ENCODE measurements around the gene PAPPA.

The PAPPA gene

GRCh38 chr9:116115761-116116353 lies 37.7 kb upstream of the PAPPA start:
- Histone ChIP-seq H3K4me2 (ENCODE audit: low read length) (no peak overlapping the region), H3K36me3 (replicated peaks; ENCODE audit: low read depth, low read length) (no peaks in the 10 kb centered on the region), H2AFZ (ENCODE audit: low read depth, low read length) (no peak overlapping the region), H3K9ac (ENCODE audit: low read length) (no peak overlapping the region), H4K20me1 (ENCODE audit: insufficient read depth, low read length) (no peaks in the 10 kb centered on the region), H3K79me2 (ENCODE audit: low read length) (no peaks in the 10 kb centered on the region), H3K4me1 (ENCODE audit: low read length) (peaks cover 5% of the 10 kb centered on the region; the same call in 1 of the 2 replicates), H3K4me3 (ENCODE audit: low read length) (no peak overlapping the region), H3K9me3 (ENCODE audit: insufficient read depth, low read length) (no peaks in the 10 kb centered on the region), H3K27me3 (ENCODE audit: low read depth, low read length) (no peaks in the 10 kb centered on the region), H3K27ac (ENCODE audit: low read length) (no peak overlapping the region)
- TF ChIP-seq EZH2phosphoT487 (IDR thresholded peaks at IDR 0.05; ENCODE audit: low read depth): no peak
- TF ChIP-seq, protein P1, sequence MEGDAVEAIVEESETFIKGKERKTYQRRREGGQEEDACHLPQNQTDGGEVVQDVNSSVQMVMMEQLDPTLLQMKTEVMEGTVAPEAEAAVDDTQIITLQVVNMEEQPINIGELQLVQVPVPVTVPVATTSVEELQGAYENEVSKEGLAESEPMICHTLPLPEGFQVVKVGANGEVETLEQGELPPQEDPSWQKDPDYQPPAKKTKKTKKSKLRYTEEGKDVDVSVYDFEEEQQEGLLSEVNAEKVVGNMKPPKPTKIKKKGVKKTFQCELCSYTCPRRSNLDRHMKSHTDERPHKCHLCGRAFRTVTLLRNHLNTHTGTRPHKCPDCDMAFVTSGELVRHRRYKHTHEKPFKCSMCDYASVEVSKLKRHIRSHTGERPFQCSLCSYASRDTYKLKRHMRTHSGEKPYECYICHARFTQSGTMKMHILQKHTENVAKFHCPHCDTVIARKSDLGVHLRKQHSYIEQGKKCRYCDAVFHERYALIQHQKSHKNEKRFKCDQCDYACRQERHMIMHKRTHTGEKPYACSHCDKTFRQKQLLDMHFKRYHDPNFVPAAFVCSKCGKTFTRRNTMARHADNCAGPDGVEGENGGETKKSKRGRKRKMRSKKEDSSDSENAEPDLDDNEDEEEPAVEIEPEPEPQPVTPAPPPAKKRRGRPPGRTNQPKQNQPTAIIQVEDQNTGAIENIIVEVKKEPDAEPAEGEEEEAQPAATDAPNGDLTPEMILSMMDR (IDR thresholded peaks at IDR 0.05; ENCODE audit: low read depth, low read length): no peak

DNA sequence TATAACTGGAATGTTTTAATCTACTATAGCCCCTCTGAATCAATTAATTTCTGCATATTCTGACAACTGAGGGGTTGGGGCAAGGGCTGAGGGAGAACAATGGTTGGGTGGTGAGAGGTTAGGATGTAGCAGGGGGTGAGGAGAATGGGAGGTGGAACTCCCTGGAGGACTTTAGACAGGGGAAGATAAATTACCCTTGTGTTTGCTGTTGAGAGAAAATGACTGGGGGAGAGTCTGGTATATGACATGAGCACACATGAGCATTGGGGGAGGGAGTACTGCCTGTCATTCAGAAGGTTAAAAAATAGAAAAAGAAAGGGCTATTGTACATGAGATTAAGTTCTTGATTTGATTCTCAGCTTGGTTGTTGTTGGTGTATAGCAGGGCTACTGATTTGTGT lies 37.2 kb upstream of the PAPPA start:
- H3K27ac ChIP-seq (ENCODE audit: low read length): no peak overlapping the region
- no peaks in the 10 kb centered on the region for H3K27me3 ChIP-seq (ENCODE audit: low read depth, low read length)
- H3K79me2 ChIP-seq (ENCODE audit: low read length): no peaks in the 10 kb centered on the region
- H3K9ac ChIP-seq (ENCODE audit: low read length): no peak overlapping the region
- no peaks in the 10 kb centered on the region for H4K20me1 ChIP-seq (ENCODE audit: insufficient read depth, low read length)
- no peak overlapping the region for H3K4me2 ChIP-seq (ENCODE audit: low read length)
- H2AFZ ChIP-seq (ENCODE audit: low read depth, low read length): no peak overlapping the region
- no peak overlapping the region for H3K4me3 ChIP-seq (ENCODE audit: low read length)
- TF ChIP-seq, protein P1 (IDR thresholded peaks at IDR 0.05; ENCODE audit: low read depth, low read length): no peak
- TF ChIP-seq EZH2phosphoT487 (IDR thresholded peaks at IDR 0.05; ENCODE audit: low read depth): no peak
- H3K4me1 ChIP-seq (ENCODE audit: low read length): peaks cover 5% of the 10 kb centered on the region; the same call in 1 of the 2 replicates
- H3K9me3 ChIP-seq (ENCODE audit: insufficient read depth, low read length): no peaks in the 10 kb centered on the region
- H3K36me3 ChIP-seq (replicated peaks; ENCODE audit: low read depth, low read length): no peaks in the 10 kb centered on the region

GRCh38 chr9:116123171-116123570 lies 30.4 kb upstream of the PAPPA start:
- no peak overlapping the region for H3K4me3 ChIP-seq (ENCODE audit: low read length)

GRCh38 chr9:116124472-116125040 lies 29.0 kb upstream of the PAPPA start:
- Histone ChIP-seq H3K79me2 (ENCODE audit: low read length) (no peaks in the 10 kb centered on the region), H3K36me3 (replicated peaks; ENCODE audit: low read depth, low read length) (no peaks in the 10 kb centered on the region), H3K9ac (ENCODE audit: low read length) (no peak overlapping the region), H4K20me1 (ENCODE audit: insufficient read depth, low read length) (no peaks in the 10 kb centered on the region), H3K27me3 (ENCODE audit: low read depth, low read length) (no peaks in the 10 kb centered on the region; the same call in 1 of the 2 replicates), H3K9me3 (ENCODE audit: insufficient read depth, low read length) (no peaks in the 10 kb centered on the region), H3K27ac (ENCODE audit: low read length) (no peak overlapping the region), H3K4me3 (ENCODE audit: low read length) (no peak overlapping the region), H2AFZ (ENCODE audit: low read depth, low read length) (no peak overlapping the region), H3K4me1 (ENCODE audit: low read length) (no peaks in the 10 kb centered on the region), H3K4me2 (ENCODE audit: low read length) (no peak overlapping the region)
- no peak for TF ChIP-seq EZH2phosphoT487 (IDR thresholded peaks at IDR 0.05; ENCODE audit: low read depth)
- TF ChIP-seq, protein P1 (IDR thresholded peaks at IDR 0.05; ENCODE audit: low read depth, low read length): no peak

More at GRCh38 chr9:116123171-116123570, 30.4 kb upstream of the PAPPA start:
- Histone ChIP-seq H3K9ac (ENCODE audit: low read length) (no peak overlapping the region), H2AFZ (ENCODE audit: low read depth, low read length) (no peak overlapping the region), H3K27ac (ENCODE audit: low read length) (no peak overlapping the region), H3K79me2 (ENCODE audit: low read length) (no peaks in the 10 kb centered on the region), H3K27me3 (ENCODE audit: low read depth, low read length) (no peaks in the 10 kb centered on the region; the same call in 1 of the 2 replicates), H4K20me1 (ENCODE audit: insufficient read depth, low read length) (no peaks in the 10 kb centered on the region), H3K4me1 (ENCODE audit: low read length) (no peaks in the 10 kb centered on the region), H3K4me2 (ENCODE audit: low read length) (no peak overlapping the region), H3K36me3 (replicated peaks; ENCODE audit: low read depth, low read length) (no peaks in the 10 kb centered on the region), H3K9me3 (ENCODE audit: insufficient read depth, low read length) (no peaks in the 10 kb centered on the region)
- TF ChIP-seq, protein P1 (IDR thresholded peaks at IDR 0.05; ENCODE audit: low read depth, low read length): no peak
- no peak for TF ChIP-seq EZH2phosphoT487 (IDR thresholded peaks at IDR 0.05; ENCODE audit: low read depth)
